HG03039 (cell line): ENCODE measurements around the gene COL15A1.

Experiments
- ATAC-seq: cut with Tn5 transposase; IDR thresholded peaks from one replicate; pipeline ENCODE4 v1.9.1; 2021; ENCODE audit warnings: mild to moderate bottlenecking, moderate library complexity; ENCODE audit not compliant: unreplicated experiment

Gene COL15A1

GRCh38 chr9:98944057-98944733, 488 bp downstream of the COL15A1 start:
- no peak for ATAC-seq

GRCh38 chr9:98944734-98945074, 997 bp downstream of the COL15A1 start:
- no peak for ATAC-seq

GRCh38 chr9:98949565-98949964, 5.9 kb downstream of the COL15A1 start:
- ATAC-seq = no peak

- no peak for ATAC-seq
These were observed 6.6 kb downstream of the COL15A1 start for GRCh38 chr9:98950262-98950661.

GRCh38 chr9:98951967-98952366, 8.3 kb downstream of the COL15A1 start:
- ATAC-seq = no peak

GRCh38 chr9:98953581-98954243, 10.0 kb downstream of the COL15A1 start:
- ATAC-seq = no peak

- no peak for ATAC-seq
These were observed 10.5 kb downstream of the COL15A1 start for GRCh38 chr9:98954244-98954610.

GRCh38 chr9:98955259-98955658, 11.6 kb downstream of the COL15A1 start:
- no peak for ATAC-seq

GRCh38 chr9:98957826-98958225, 14.1 kb downstream of the COL15A1 start:
- ATAC-seq = no peak

- no peak for ATAC-seq
These were observed 14.7 kb downstream of the COL15A1 start for GRCh38 chr9:98958271-98958984.

- no peak for ATAC-seq
These were observed 16.7 kb downstream of the COL15A1 start for GRCh38 chr9:98960409-98960808.

- no peak for ATAC-seq
These were observed 17.9 kb downstream of the COL15A1 start for GRCh38 chr9:98961513-98962180.

GRCh38 chr9:98962181-98962560, 18.5 kb downstream of the COL15A1 start:
- no peak for ATAC-seq

- no peak for ATAC-seq
These were observed 19.2 kb downstream of the COL15A1 start for GRCh38 chr9:98962861-98963260.

GRCh38 chr9:98964201-98964600, 20.5 kb downstream of the COL15A1 start:
- ATAC-seq = no peak

GRCh38 chr9:98964911-98965336, 21.2 kb downstream of the COL15A1 start:
- no peak for ATAC-seq

- no peak for ATAC-seq
These were observed 23.0 kb downstream of the COL15A1 start for GRCh38 chr9:98966676-98967075.

- no peak for ATAC-seq
These were observed 23.6 kb downstream of the COL15A1 start for GRCh38 chr9:98967257-98967656.

- ATAC-seq = no peak
These were observed 24.0 kb downstream of the COL15A1 start for GRCh38 chr9:98967680-98968079.

GRCh38 chr9:98968601-98969337, 25.1 kb downstream of the COL15A1 start:
- no peak for ATAC-seq

- ATAC-seq = no peak
These were observed 26.9 kb downstream of the COL15A1 start for GRCh38 chr9:98970532-98971041.
